Caco-2 (cell line): ENCODE data around the gene ST6GALNAC3. TPM values are rescaled to one million over a fixed set of nuclear protein-coding genes. Genes with fewer than 3 reads are reported as not detected.

ENCODE experiments used
- BruUV-seq: library from RNA; stranded (reverse); fragments of 400-500 nt; replicated peaks from 2 replicates; lab custom pipeline; 2021; lab: Mats Ljungman, UMichigan
- CTCF ChIA-PET: fragments of 300-600 bp; sonication (Branson Sonifier 250); formaldehyde crosslinking; loops from one replicate; lab custom pipeline; 2022; ENCODE audit warnings: antibody characterized with exemption; lab: Charles Lee
- POLR2A ChIA-PET: fragments of 300-600 bp; sonication (Branson Sonifier 250); formaldehyde crosslinking; loops from one replicate; lab custom pipeline; 2022; ENCODE audit warnings: antibody characterized with exemption; lab: Charles Lee
- DNase-seq, 2 experiments: peaks; one replicate each; pipeline versions ENCODE4 v3.0.0 to v3.0.0-alpha.2; 2020 to 2022
- H3K27me3 ChIP-seq: replicated peaks from 2 replicates; pipeline ENCODE4 v1.6.0; 2011; ENCODE audit warnings: low read length; ENCODE audit not compliant: control insufficient read depth, insufficient read depth
- H3K36me3 ChIP-seq: 2 replicates; pipeline ENCODE4 v1.5.1; 2011; ENCODE audit warnings: low read length; ENCODE audit not compliant: control insufficient read depth, insufficient read depth
- H3K4me1 ChIP-seq: fragments of 250-450 bp; sonication (Bioruptor Pico); 2 replicates; pipeline ENCODE4 v1.5.1; 2020; ENCODE audit warnings: mild to moderate bottlenecking
- H3K4me3 ChIP-seq: 2 replicates; pipeline ENCODE4 v1.5.1; 2011; ENCODE audit warnings: low read depth, mild to moderate bottlenecking, control low read depth, low read length
- H3K9me3 ChIP-seq: fragments of 250-450 bp; sonication (Bioruptor Pico); 2 replicates; pipeline ENCODE4 v1.5.1; 2020; ENCODE audit warnings: mild to moderate bottlenecking, moderate library complexity
- H3K27ac Mint-ChIP-seq: one replicate; pipeline ENCODE4 v1.8.0; 2022; ENCODE audit warnings: mixed read lengths; ENCODE audit not compliant: unreplicated experiment
- H3K27me3 Mint-ChIP-seq: one replicate; pipeline ENCODE4 v1.8.0; 2022; ENCODE audit warnings: mixed read lengths; ENCODE audit not compliant: insufficient read depth, unreplicated experiment
- H3K36me3 Mint-ChIP-seq: one replicate; pipeline ENCODE4 v1.8.0; 2022; ENCODE audit warnings: mild to moderate bottlenecking, mixed read lengths; ENCODE audit not compliant: insufficient read depth, unreplicated experiment
- H3K4me1 Mint-ChIP-seq: one replicate; pipeline ENCODE4 v1.8.0; 2022; ENCODE audit warnings: low read depth, mixed read lengths; ENCODE audit not compliant: unreplicated experiment
- H3K4me3 Mint-ChIP-seq: one replicate; pipeline ENCODE4 v1.8.0; 2022; ENCODE audit warnings: mild to moderate bottlenecking, moderate library complexity, mixed read lengths; ENCODE audit not compliant: unreplicated experiment
- H3K9me3 Mint-ChIP-seq: one replicate; pipeline ENCODE4 v1.8.0; 2022; ENCODE audit warnings: mixed read lengths; ENCODE audit not compliant: unreplicated experiment
- CTCF ChIP-seq, 2 experiments: fragments of 200-600 bp in 1 of 2; IDR thresholded peaks; 1 replicate in 1 of 2; 2 replicates in 1 of 2; pipeline versions ENCODE4 v1.5.1 to v1.8.0; 2011 to 2022; ENCODE audit warnings: antibody characterized with exemption in 1 of 2, control low read depth in 1 of 2, inconsistent platforms in 1 of 2, low read depth in 1 of 2, low read length in 1 of 2, mild to moderate bottlenecking in 1 of 2, moderate library complexity in 1 of 2; ENCODE audit not compliant: insufficient read depth in 1 of 2, severe bottlenecking in 1 of 2, unreplicated experiment in 1 of 2
- intact Hi-C: fragments of 100-400 bp; cut with micrococcal nuclease; formaldehyde crosslinking; loops from one replicate; pipeline ENCODE4 v1.10.0; 2022; ENCODE audit not compliant: unreplicated experiment
- total RNA-seq: library from RNA; stranded (reverse); gene quantifications from 2 replicates; pipeline ENCODE4 v1.2.3, GENCODE V29; 2022

The ST6GALNAC3 gene
- total RNA-seq, 1 experiment from 2014 or later, result 16.0 TPM

GRCh38 chr1:76335882-76336281 lies 261.3 kb downstream of the ST6GALNAC3 start:
- no TSS peak for BruUV-seq
- H3K36me3 ChIP-seq, result no peaks in the 10 kb centered on the region
- H3K4me1 ChIP-seq, result no peaks in the 10 kb centered on the region
- H3K27me3 ChIP-seq, result no peaks in the 10 kb centered on the region
- H3K9me3 ChIP-seq, result no peaks in the 10 kb centered on the region
- TF ChIP-seq CTCF (IDR thresholded peaks at IDR 0.05; ENCODE audit: insufficient read depth in 1 of 2, low read depth in 1 of 2, low read length in 1 of 2, severe bottlenecking in 1 of 2, unreplicated experiment in 1 of 2), result no peak
- Mint-ChIP-seq H3K9me3 (no peaks in the 10 kb centered on the region), H3K27me3 (no peaks in the 10 kb centered on the region), H3K4me1 (no peaks in the 10 kb centered on the region), H3K36me3 (no peaks in the 10 kb centered on the region), H3K27ac (no peak overlapping the region), H3K4me3 (no peak overlapping the region)
- no peak for DNase-seq
- intact Hi-C loops, result loop anchor here (10.0 kb wide), 1 partner anchor 181 kb away; no protein-coding TSS in a partner anchor
- H3K4me3 ChIP-seq, result no peak overlapping the region
- ChIA-PET CTCF (no interaction called here), POLR2A (no interaction called here)

DNA sequence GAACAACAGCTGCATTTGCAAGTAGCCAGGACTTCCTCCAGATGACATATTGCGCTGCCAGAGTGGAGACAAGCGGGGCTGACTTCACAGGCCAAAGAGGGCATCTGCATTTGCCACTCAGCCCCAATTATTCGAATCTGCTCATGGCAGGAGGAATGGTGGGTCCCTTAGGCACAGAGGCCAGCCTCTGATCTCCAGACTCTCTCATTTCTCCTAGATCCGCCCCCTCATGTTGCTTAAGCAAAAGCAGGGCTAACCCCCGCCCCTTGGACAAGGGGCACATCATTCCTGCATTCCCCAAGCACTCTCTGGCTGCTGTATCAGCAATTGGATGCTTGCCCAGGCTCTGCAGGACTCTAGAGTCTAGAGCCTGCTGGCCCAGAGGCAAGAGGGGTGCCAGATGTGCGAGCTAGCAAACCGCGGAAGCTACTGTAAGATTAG lies 262.4 kb downstream of the ST6GALNAC3 start:
- Histone ChIP-seq H3K9me3 (no peaks in the 10 kb centered on the region), H3K4me3 (no peak overlapping the region), H3K36me3 (no peaks in the 10 kb centered on the region), H3K4me1 (no peaks in the 10 kb centered on the region), H3K27me3 (no peaks in the 10 kb centered on the region)
- POLR2A ChIA-PET, result no interaction called here
- Mint-ChIP-seq H3K9me3 (no peaks in the 10 kb centered on the region), H3K36me3 (no peaks in the 10 kb centered on the region), H3K27me3 (no peaks in the 10 kb centered on the region), H3K4me3 (no peak overlapping the region), H3K4me1 (no peaks in the 10 kb centered on the region), H3K27ac (no peak overlapping the region)
- CTCF ChIA-PET, result no interaction called here
- DNase-seq, result no peak
- BruUV-seq, result no TSS peak
- intact Hi-C loops, result loop anchor here (10.0 kb wide), 1 partner anchor 182 kb away; no protein-coding TSS in a partner anchor
- TF ChIP-seq CTCF (IDR thresholded peaks at IDR 0.05; ENCODE audit: insufficient read depth in 1 of 2, low read depth in 1 of 2, low read length in 1 of 2, severe bottlenecking in 1 of 2, unreplicated experiment in 1 of 2), result no peak

DNA sequence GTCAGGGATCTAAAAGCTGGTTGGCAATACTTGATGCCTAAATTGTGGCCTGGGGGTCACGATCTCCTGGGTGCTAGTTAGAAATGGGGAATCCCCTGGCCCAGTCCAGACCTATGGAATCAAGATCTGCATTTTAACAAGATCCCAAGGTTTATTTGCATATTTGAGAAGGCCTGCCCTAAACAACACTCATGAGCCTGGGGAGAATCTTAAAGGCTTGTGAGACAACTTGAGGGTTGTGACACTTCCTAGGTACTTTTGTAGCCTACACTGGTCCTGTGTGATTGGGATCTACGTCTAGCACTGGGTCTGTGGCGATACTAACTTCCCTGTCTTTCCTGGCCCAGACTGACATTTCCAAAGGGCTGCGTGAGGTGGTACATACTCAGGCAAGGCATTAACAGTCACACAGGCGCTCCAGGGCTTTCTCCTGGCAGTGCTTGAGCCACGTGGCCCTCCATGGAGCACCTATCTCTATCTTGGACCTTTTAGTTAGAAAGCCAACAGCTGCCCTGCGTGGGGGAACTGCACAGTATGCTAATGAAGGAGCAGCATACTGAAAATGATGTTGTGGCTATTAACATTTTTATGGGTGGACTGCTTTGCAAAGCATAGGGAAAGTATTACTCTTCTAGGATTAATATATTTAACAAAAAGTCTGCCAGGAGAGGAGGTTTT lies 263.1 kb downstream of the ST6GALNAC3 start:
- H3K36me3 Mint-ChIP-seq, result no peaks in the 10 kb centered on the region
- H3K4me1 Mint-ChIP-seq, result no peaks in the 10 kb centered on the region
- no peak for TF ChIP-seq CTCF (IDR thresholded peaks at IDR 0.05; ENCODE audit: insufficient read depth in 1 of 2, low read depth in 1 of 2, low read length in 1 of 2, severe bottlenecking in 1 of 2, unreplicated experiment in 1 of 2)
- H3K27ac Mint-ChIP-seq, result no peak overlapping the region
- H3K27me3 ChIP-seq, result no peaks in the 10 kb centered on the region
- H3K9me3 Mint-ChIP-seq, result no peaks in the 10 kb centered on the region
- no peaks in the 10 kb centered on the region for H3K9me3 ChIP-seq
- BruUV-seq, result no TSS peak
- intact Hi-C loops, result loop anchor here (10.0 kb wide), 1 partner anchor 183 kb away; no protein-coding TSS in a partner anchor
- ChIA-PET POLR2A (no interaction called here), CTCF (no interaction called here)
- H3K36me3 ChIP-seq, result no peaks in the 10 kb centered on the region
- H3K4me3 Mint-ChIP-seq, result no peak overlapping the region
- no peaks in the 10 kb centered on the region for H3K27me3 Mint-ChIP-seq
- DNase-seq, result no peak
- H3K4me1 ChIP-seq, result no peaks in the 10 kb centered on the region
- no peak overlapping the region for H3K4me3 ChIP-seq
